GM18526 (cell line): ENCODE results near the gene SYDE2.

ENCODE experiments used
- POLR2A ChIP-seq: IDR thresholded peaks from 3 replicates; pipeline ENCODE4 v1.6.1; 2011; ENCODE audit not compliant: insufficient read length; ENCODE audit errors: extremely low read depth

Gene SYDE2

GRCh38 chr1:85184245-85184644, 16.6 kb downstream of the SYDE2 start:
- TF ChIP-seq POLR2A, result no peak

GRCh38 chr1:85182700-85183099, 18.1 kb downstream of the SYDE2 start:
- no peak for TF ChIP-seq POLR2A

- no peak for TF ChIP-seq POLR2A
Observed at GRCh38 chr1:85180869-85181268, 19.9 kb downstream of the SYDE2 start.

GRCh38 chr1:85179522-85179921, 21.3 kb downstream of the SYDE2 start:
- TF ChIP-seq POLR2A, result no peak

- TF ChIP-seq POLR2A, result no peak
Observed at GRCh38 chr1:85178396-85178795, 22.4 kb downstream of the SYDE2 start.

GRCh38 chr1:85174503-85174902, 26.3 kb downstream of the SYDE2 start:
- TF ChIP-seq POLR2A, result no peak

- no peak for TF ChIP-seq POLR2A
Observed at GRCh38 chr1:85172684-85173337, 28.0 kb downstream of the SYDE2 start.

- no peak for TF ChIP-seq POLR2A
Observed at GRCh38 chr1:85171721-85172120, 29.1 kb downstream of the SYDE2 start.

- no peak for TF ChIP-seq POLR2A
Observed at GRCh38 chr1:85168884-85169283, 31.9 kb downstream of the SYDE2 start.

- no peak for TF ChIP-seq POLR2A
Observed at GRCh38 chr1:85166351-85166750, 34.5 kb downstream of the SYDE2 start.

- no peak for TF ChIP-seq POLR2A
Observed at GRCh38 chr1:85158910-85159309, 41.9 kb downstream of the SYDE2 start.

- no peak for TF ChIP-seq POLR2A
Observed at GRCh38 chr1:85157436-85157835, 43.4 kb downstream of the SYDE2 start.

GRCh38 chr1:85153149-85153891, 47.5 kb downstream of the SYDE2 start:
- TF ChIP-seq POLR2A, result no peak

- TF ChIP-seq POLR2A, result no peak
Observed at GRCh38 chr1:85151446-85151845, 49.4 kb downstream of the SYDE2 start.

GRCh38 chr1:85149805-85150204, 51.0 kb downstream of the SYDE2 start:
- TF ChIP-seq POLR2A, result no peak

- TF ChIP-seq POLR2A, result no peak
Observed at GRCh38 chr1:85148524-85149250, 52.1 kb downstream of the SYDE2 start.
